Pulmonary artery endothelial cell (primary cell): ENCODE measurements around the gene GLIS2. TPM values are rescaled to one million over a fixed set of nuclear protein-coding genes. Genes with fewer than 3 reads are reported as not detected.

ENCODE experiments used
- DNase-seq: peaks from one replicate; pipeline ENCODE4 v3.0.0-alpha.2; 2011; ENCODE audit warnings: low read depth, low spot score
- total RNA-seq: library from RNA; depleted of rRNA; stranded (reverse); fragments of >200 nt; gene quantifications from 2 replicates; pipeline ENCODE4 v1.2.3, GENCODE V29; 2014

GLIS2 gene
- total RNA-seq, 1 donor from 2014 or later = 1.6 TPM

DNA sequence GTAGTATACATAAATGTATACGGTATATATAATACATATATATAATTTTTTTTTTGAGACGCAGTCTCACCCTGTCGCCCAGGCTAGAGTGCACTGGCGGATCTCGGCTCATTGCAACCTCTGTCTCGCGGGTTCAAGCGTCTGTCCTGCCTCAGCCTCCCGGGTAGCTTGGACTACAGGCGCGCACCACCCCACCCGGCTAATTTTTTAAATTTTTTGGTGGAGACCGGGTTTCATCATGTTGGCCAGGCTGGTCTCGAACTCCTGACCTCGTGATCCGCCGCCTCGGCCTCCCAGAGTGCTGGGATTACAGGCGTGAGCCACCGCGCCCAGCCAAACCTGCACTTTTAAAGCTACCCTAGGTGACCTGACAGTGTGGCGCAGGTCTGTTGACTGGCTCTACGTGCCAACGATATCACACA is 34.5 kb downstream of the GLIS2 start:
- DNase-seq = no peak

DNA sequence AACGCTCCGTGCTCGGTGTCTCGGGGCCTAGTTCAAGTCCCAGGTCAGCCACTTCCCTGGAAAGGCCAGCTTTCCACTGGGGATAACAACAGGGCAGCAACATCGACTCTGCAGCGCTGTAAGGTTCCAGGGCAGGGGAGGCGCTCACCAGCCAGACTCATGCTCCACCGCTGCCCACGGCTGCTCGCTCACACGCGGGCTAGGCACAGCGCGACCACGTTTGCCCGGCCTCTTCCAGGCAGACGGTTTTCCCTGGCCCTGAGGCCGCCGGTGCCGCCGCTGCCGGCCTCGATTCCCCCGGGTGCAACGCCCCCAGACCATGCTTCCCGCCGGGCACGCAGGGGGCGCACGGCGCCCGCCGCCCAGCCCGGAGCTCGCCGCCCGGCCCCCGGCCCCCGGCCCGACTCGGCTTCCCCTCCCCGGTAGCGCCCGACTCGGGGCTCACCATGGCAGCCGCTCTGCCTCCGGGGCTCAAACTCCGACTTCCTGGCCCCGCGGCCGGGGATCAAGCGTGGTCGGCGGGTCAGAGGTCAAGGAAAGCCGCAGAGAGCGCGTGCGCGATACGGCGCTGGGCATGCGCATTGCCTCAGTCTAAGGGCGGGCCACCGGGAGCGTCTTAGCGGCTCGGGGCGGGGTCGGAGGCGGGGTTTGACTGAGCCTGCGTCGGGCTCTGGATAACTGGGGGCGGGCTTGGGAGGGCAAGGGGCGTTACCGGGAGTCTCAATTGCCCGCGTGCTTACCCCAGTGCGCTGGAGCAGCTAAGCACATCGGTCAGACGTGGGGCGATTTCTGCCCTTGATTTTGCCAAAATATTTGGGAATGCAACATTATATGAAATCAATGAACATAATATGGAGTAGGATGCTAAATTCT is 35.2 kb downstream of the GLIS2 start, which contains the start of gene PAM16:
TSS of gene PAM16 (minus strand) at position 535 of the 873 bp plus-strand sequence. CDS start at position 448, 87 bp downstream.
- DNase-seq = peak; percentile 69

DNA sequence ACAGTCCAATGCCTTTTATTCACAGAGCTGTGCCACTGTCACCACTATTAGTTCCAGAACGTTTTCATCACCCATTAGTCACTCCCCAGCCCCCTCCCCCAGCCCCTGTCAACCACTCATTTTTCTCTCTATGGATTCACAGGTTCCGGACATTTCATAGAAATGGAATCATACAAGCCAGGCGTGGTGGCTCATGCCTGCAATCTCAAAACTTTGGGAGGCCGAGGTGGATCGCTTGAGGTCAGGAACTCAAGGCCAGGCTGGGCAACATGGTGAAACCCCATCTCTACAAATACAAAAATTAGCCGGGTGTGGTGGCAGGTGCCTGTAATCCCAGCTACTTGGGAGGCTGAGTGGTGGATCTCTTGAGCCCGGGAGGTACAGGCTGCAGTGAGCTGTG is 36.0 kb downstream of the GLIS2 start:
- no peak for DNase-seq

DNA sequence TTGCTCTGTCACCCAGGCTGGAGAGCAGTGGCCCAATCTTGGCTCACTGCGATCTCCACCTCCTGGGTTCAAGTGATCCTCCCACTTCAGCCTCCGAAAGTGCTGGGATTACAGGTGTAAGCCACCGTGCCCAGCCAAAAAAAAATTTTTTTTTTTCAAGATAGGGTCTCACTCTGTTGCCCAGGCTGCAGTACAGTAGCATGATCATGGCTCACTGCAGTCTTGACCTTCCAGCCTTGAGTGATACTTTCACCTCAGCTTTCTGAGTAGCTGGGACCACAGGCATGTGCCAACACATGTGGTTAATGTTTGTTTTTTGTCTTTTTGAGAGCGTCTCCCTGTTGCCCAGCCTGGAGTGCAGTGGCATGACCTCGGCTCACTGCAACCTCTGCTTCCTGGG is 37.0 kb downstream of the GLIS2 start:
- no peak for DNase-seq

DNA sequence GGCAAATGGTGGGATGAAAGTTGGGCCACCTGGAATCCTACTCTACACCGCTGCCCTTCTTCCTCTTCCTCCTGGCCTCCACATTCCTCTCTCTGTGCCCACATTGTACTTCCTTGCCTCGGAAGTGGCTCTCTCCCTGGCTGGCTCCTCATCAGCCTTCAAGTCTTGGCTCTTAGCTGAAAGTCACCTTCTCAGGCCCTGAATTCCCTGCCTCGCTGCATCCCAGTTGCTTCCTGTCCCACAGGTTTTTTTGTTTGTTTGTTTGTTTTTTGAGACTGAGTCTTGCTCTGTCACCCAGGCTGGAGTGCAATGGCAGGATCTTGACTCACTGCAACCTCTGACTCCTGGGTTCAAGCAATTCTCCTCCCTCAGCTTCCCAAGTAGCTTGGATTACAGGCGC is 37.8 kb downstream of the GLIS2 start:
- DNase-seq = no peak

DNA sequence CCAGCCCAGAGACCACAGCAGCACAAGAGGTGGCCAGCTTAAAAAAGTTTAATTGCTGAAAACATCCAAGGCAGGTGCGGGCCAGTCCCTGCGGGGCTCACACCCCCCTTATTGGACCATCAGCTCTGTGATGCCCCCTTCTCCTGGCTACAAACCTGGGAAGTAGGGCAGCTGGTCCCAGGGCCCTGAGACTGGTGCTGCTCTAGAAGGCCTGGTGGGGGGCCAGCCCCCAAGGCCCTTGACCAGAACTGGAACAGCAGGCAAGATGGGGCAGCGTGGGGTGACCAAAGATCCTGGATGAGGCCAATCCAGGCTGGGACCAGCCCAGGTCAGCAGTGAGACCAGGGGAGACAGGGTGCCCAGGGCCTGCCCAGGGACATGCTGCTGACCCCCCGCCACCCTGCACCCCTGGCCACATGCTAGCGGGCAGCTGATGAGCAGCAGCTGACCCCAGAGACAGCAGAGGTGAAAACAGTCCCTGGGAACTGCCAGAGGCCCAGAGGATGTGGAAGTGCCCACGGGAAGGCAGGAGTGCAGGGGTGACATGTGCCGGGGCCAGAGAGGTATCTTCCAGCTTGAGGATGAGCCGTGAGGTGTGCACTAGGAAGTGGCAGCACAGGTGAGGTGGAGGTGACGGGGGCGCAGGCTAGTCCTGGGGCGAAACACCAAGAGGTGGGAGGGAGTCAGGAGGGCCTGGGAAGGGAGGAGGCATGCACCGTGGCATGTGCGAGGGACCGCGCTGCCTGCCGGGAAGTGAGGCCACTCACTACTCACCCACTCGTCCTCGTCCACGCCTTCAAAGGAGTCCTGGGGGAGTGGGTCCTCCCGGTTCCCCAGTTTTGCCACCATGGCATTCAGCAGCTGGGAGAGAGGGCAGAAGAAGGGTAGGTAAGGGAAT is 38.9 kb downstream of the GLIS2 start:
- DNase-seq = no peak

DNA sequence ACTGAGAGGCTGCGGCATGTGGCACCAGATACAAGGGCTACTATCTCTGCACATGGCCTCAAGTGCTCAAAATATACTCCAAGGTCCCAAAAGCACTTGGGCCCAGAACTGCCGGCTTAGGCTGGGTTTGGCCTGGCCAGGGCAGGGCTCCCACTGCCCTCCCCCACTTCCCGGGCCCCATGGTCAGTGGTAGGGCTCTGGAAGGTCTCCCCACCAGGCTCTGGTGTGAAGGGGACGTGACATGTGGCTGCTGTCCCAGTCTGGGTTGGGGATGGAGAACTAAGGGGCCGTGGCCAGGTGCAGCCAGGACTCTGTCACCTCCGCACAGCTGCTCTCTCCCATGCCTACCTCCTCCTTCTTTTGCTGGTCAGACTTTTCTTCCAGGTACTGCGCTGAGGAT is 41.0 kb downstream of the GLIS2 start:
- no peak for DNase-seq

DNA sequence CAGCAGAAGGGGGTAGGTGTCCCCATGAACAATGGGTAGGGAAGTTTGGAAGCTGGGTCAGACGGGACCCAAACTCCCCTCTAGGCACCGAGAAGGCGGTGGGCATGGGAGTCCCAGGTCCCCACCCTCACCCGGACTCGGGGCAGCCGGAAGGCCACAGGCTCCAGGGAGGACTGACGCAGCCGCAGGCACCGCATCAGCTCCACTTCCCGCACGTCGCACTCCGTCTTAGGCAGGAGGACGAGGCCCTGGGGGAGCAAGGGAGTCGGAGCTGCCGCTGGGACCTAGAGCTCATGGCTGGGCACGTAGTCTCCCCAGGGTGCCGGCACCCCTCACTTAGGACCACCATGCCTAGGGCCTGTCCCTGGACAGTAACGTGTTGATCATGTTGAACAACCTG is 42.4 kb downstream of the GLIS2 start:
- DNase-seq = no peak

DNA sequence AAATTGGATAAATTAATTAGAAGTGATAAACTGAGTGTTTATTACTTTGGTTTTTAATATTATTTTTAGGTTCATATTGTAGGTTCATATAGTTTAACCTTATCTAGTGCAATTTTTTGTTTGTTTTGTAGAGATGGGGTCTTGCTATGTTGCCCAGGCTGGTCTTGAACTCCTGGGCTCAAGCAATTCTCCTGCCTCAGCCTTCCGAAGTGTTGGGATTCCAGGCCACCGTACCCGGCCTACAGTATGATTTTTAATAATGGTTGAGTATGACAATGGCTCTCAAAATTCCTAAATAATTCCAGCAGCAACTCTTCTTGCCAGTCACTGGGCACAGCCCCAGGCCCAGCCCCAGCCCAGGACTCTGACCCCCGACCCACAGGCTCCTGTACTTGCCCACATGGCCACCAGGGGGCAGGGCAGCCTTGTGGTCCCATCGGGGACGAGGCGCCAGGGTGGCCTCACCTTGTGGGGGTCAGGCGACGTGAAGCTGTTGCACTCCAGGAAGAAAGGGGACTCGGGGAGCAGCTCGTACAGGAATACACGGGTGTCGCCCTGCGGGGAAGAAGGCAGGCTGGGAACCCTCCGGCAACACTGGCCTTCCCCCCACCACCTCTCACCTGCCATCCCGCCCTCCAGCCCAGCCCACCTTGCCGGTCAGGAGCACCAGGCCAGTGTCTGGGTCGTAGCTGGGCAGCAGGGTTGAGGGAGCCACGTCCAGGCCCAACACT is 43.1 kb downstream of the GLIS2 start:
- no peak for DNase-seq

DNA sequence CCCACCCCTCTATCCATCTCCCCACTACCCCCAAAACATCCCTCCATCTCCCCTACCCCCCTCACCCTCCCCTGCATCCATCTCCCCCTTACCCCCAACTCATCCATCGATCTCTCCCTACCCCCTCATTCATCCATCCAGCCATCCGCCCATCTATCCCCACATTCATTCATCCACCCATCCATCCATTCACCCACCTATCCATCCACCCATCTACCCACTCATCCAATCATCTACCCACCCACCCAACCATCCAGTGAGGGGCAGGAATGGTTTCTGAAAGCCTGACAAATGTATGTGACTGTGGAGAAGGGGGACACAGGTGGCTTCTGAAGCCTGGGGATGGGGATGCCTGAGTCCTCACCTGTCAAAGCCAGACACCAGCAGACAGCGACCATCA is 44.0 kb downstream of the GLIS2 start:
- DNase-seq = no peak

DNA sequence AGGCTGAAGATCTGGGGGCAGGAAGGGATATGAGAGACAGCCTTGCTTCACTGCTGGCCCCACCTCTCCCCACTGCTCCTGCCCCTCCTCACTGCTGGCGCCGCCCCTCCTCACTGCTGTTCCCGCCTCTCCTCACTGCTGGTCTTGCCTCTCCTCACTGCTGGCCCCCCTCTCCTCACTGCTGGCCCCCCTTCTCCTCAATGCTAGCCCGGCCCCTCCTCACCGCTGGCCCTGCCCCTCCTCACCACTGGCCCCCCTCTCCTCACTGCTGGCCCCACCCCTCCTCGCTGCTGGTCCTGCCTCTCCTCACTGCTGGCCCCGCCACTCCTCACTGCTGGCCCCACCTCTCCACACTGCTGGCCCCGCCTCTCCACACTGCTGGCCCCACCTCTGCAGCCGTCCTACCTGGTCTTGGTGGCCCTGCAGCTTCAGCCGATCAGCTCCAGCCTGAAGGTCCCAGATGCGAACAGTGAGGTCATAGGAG is 44.7 kb downstream of the GLIS2 start:
- no peak for DNase-seq

DNA sequence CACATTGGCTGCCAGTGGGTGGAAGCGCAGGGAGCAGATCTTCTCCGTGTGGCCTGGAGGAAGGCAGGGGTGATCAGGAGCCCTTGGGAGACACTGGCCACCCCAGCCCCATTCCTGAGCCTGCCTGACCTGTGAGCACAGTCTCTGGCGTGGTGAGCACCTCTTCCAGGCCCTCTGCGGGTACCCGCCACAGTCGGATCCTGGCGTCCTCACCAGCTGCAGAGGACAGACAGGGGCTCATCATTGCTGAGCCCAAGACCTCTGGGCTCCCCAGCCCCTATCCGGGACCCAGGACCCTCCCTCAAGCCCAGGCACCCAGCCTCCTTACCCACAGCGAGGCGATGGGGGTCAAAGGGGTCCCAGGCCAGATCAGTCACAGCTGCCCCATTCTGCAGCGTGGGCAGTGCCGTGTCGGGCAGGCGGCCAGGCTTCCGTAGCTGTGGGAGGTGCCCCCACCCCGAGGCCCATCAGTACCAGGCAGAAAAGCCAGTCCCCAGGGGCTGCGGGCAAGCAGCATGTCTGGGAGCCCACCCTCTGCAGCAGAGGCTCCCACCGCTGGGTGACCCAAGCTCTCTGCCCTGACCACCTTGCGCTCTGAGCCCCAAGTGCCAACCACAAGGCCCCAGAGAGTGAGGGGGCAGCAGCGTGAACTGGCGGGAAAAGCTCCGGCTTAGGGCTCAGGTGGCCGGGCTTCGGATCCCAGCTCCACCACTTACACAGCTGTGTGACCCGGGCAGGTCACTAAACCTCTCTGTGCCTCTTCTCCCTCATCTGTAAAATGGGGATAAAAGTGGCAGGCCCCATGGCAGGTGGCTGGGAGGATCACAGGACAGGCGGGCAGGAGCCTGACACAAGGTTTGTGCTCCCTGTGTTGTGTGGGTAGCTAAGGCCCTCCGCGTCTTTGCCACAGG is 45.4 kb downstream of the GLIS2 start:
- DNase-seq = no peak

DNA sequence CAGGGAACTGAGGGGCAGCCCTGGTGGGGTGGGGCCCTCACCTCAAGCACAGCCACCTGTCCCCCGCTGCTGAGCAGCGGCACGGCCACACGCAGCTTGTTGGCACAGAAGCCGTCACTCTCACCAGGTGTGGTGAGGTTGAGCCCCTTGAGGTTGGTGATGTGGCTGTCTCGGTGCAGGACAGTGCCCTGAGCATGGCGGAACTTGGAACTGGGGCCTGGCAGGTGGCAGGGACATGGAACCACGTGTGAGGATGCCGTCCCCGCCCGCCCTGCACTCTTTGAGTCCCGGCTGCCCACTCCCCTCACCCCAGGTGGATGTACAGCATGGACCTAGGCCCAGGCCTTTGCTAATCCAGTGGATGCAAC is 46.1 kb downstream of the GLIS2 start:
- DNase-seq = no peak

DNA sequence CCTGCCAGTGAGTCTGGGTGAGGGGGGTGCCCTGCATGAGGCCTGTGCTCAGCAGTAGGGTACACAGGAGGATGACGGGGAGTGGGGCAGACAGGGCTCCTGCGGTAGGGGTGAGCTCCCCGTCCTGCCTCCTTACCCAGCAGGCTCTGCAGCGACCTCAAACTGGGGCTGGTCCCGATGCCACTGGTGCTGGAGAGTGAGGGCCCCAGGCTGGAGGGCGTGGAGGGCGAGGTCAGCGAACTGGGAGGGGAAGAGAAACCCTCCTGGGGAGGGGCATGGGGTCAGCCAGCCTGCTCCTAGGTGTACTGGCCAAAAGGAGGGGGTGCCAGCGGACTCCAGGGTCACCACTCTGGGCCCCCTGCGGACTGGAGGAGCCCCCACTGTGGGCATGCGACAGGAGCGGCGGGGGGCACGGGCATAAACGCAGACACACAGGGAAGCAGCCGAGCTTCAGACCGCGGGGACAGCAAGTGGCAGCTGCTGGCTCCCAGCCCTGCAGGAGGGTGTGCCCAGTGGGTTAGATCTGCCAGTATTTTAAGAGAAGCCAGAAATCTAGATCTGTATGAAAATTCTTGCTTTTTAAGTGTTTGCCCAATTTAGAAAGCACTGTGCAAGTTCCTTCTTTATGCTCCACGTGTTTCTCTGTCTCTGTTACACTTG is 46.7 kb downstream of the GLIS2 start:
- no peak for DNase-seq

DNA sequence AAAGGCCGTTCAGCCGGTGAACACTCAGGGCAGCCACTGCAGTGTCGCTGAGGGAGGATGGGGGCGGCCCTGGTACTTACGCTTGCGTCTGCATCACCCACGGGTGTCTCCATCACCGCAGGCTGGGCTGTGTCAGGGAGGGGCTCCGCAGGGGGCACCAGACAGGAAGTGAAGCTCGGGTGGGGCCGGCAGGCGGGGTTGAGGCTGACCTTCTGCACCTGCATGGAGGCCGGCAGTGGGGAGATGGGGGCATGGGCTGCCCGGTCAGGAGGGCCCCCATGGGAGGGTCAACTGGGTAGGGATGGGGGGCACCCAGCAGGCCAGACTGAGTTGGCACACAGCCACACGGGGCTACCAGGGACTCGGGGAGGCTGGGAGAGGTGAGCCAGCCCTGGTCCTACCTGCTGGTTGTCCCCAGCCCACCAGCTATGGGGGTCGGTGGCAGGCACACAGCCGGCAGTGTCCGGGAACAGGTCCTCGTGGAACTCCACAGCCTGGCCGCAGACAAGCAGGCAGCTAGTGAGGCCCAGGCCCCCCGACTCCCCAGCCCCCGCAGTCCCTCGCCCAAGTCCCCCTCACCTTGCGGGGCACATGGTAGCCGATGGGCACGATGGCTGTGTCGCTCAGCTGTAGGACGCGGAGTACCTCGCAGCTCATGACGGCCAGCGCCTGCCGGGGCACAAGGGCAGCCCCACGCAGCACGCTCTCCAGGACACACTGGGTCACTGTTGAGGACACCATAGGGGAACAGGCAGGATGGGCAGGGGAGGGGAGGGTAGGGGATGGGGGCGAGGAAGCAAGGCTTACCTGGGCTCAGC is 48.5 kb downstream of the GLIS2 start:
- DNase-seq = no peak

DNA sequence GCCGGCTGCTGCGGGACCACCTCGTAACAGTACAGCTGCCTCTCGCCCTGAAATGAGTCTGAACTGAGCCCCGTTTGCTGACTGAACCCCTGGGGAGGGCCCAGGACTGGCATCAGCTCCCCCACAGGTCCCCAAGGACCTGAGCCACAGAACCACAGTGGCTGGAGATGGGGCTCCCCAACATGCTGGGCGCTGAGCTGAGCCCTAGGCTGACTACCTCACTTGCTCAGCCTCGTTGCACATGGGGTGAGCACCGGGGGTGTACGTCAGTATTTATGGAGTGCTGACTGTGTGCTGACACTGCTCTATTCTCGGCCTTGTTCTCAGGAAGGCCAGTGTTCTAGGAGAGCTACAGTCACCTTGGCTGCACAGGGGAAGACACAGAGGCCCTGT is 49.1 kb downstream of the GLIS2 start:
- no peak for DNase-seq

DNA sequence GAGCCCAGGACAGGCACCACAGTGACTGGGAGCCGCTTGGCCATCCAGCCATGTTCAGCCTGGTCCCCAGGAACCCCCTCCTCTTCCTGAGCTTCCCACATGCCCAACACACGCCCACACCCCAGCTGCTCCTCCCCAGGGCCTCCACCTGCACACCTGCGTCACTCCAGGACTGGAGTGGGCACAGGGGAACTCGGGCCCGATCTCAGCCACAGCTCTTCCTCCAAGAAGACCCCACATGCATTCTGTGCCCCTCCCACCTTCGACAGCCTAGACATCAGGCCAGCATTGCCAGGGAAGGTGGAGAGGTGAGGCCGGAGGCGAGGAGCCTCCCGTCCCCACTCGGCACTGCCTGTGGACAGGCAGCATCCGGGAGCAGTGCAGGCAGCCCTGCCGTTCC is 49.7 kb downstream of the GLIS2 start:
- no peak for DNase-seq

DNA sequence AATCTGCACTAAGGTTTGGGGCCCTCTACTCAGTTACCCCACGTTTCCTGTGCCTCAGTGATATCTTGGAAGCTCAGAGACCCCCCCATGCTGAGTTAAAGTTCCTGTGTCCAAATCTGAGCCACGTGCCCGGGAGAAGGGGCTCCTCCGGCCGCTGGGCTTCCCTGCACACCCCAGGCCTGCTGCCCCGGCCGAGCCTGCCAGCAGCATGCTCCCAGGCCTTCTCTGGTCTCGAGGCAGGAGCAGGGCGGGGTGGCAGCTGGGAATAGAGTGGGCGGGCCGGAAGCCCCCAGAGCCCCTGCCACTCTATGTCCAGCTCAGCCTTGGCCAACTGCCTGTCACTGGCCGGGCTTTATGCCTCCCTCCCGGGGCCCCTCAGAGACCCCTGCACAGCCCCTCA is 50.1 kb downstream of the GLIS2 start:
- DNase-seq = no peak

DNA sequence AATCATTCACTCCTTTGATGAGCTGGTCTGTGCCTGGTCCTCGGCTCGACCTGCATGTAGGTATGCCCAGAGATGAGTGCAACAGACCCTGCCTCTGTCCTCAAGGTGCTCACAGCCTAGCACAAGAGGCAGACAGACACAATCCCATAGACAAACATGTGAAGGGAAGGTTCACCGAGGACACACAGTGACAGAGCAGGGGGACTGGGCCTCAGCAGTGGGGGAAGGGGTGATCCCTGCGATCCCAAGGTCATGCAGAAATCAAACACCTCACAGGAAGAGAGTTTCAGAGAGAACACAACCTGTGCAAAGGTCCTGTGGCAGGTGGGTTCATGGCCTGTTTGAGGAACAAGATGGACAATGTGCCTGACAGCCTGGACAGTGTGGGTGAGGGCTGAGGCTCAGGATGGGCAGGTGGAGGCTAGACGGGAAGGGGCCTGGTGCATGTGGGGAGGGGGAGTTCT is 51.6 kb downstream of the GLIS2 start:
- DNase-seq = no peak
